Measurements from ENCODE around the gene FAR2.

The FAR2 gene

DNA sequence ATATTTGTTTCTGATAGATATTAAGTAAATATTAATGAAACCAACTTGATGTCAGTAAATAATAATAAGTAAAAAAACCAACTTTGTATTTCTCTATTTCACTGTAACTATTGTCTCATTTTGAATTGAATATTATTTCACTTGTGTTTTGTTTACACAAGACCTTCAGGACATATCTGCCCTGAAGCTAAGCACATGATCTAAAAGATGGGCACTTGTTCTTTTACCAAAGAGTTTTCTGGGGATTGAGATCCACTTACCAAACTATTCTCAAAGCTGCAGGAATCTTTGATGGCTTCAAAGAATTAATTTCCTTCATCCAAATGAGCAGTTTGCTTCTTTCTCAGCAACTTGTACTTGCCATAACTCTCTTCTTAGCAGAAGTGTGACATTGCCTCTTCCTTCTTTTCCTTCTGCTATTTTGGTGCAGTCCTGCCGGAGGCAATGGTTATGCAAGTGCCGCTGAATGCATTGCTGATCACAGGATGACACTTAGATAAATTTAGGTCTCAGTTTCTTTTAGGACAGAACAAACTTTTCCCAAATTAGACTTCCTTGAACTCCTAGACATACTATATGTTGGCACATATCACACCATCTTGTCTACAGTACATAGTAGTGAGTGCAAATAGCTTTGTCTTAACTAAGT, 9.2 kb downstream of the FAR2 start:
- TF ChIP-seq GABPA (IDR thresholded peaks at IDR 0.05; ENCODE audit: low read depth), result no peak
- TF ChIP-seq POLR2AphosphoS5 (IDR thresholded peaks at IDR 0.05; ENCODE audit: low read depth), result 0 out of 2 replicates have a peak, but pooled peaks have one; percentile 24
- TF ChIP-seq REST (IDR thresholded peaks at IDR 0.05; ENCODE audit: insufficient replicate concordance, low read depth), result peak; percentile 18
- TF ChIP-seq, protein P1, sequence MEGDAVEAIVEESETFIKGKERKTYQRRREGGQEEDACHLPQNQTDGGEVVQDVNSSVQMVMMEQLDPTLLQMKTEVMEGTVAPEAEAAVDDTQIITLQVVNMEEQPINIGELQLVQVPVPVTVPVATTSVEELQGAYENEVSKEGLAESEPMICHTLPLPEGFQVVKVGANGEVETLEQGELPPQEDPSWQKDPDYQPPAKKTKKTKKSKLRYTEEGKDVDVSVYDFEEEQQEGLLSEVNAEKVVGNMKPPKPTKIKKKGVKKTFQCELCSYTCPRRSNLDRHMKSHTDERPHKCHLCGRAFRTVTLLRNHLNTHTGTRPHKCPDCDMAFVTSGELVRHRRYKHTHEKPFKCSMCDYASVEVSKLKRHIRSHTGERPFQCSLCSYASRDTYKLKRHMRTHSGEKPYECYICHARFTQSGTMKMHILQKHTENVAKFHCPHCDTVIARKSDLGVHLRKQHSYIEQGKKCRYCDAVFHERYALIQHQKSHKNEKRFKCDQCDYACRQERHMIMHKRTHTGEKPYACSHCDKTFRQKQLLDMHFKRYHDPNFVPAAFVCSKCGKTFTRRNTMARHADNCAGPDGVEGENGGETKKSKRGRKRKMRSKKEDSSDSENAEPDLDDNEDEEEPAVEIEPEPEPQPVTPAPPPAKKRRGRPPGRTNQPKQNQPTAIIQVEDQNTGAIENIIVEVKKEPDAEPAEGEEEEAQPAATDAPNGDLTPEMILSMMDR (IDR thresholded peaks at IDR 0.05; ENCODE audit: insufficient read depth, low read length), result no peak
- peak; percentile 82 for TF ChIP-seq SPI1 (IDR thresholded peaks at IDR 0.05; ENCODE audit: borderline replicate concordance, low read depth)
- peak overlapping the region; percentile 58 for H3K27ac ChIP-seq (replicated peaks)
- peak overlapping the region; percentile 16; the same call in 1 of the 2 replicates for H3K4me3 ChIP-seq (replicated peaks; ENCODE audit: insufficient read depth, low read length)
- H3K27me3 ChIP-seq (ENCODE audit: insufficient read depth, poor library complexity, severe bottlenecking), result no peaks in the 10 kb centered on the region
- DNase-seq (ENCODE audit: low read depth in 1 of 2, low spot score in 1 of 2), result peak; percentile 41 to 82

- Histone ChIP-seq H3K27me3 (ENCODE audit: insufficient read depth, poor library complexity, severe bottlenecking) (no peaks in the 10 kb centered on the region), H3K27ac (replicated peaks) (peak overlapping the region; percentile 58), H3K4me3 (replicated peaks; ENCODE audit: insufficient read depth, low read length) (no peak overlapping the region)
- DNase-seq (ENCODE audit: low read depth in 1 of 2, low spot score in 1 of 2), result no peak
- TF ChIP-seq SPI1 (IDR thresholded peaks at IDR 0.05; ENCODE audit: borderline replicate concordance, low read depth) (peak; percentile 7; the same call in 1 of the 2 replicates), POLR2AphosphoS5 (IDR thresholded peaks at IDR 0.05; ENCODE audit: low read depth) (no peak)
These were observed 10.6 kb downstream of the FAR2 start for GRCh38 chr12:29159661-29160060.

GRCh38 chr12:29160230-29160629, 11.2 kb downstream of the FAR2 start:
- TF ChIP-seq POLR2AphosphoS5 (IDR thresholded peaks at IDR 0.05; ENCODE audit: low read depth), result no peak
- TF ChIP-seq GABPA (IDR thresholded peaks at IDR 0.05; ENCODE audit: low read depth), result peak; percentile 53; the same call in 1 of the 2 replicates
- peak; percentile 53 to 63 for DNase-seq (ENCODE audit: low read depth in 1 of 2, low spot score in 1 of 2)

GRCh38 chr12:29163146-29163545, 14.1 kb downstream of the FAR2 start:
- peak overlapping the region; percentile 82 for H3K27ac ChIP-seq (replicated peaks)
- H3K27me3 ChIP-seq (ENCODE audit: insufficient read depth, poor library complexity, severe bottlenecking), result no peaks in the 10 kb centered on the region
- TF ChIP-seq, protein P1 (IDR thresholded peaks at IDR 0.05; ENCODE audit: insufficient read depth, low read length), result no peak
- TF ChIP-seq REST (IDR thresholded peaks at IDR 0.05; ENCODE audit: insufficient replicate concordance, low read depth) (no peak), GABPA (IDR thresholded peaks at IDR 0.05; ENCODE audit: low read depth) (no peak), SPI1 (IDR thresholded peaks at IDR 0.05; ENCODE audit: borderline replicate concordance, low read depth) (no peak), POLR2AphosphoS5 (IDR thresholded peaks at IDR 0.05; ENCODE audit: low read depth) (no peak)
- no peak overlapping the region for H3K4me3 ChIP-seq (replicated peaks; ENCODE audit: insufficient read depth, low read length)
- no peak for DNase-seq (ENCODE audit: low read depth in 1 of 2, low spot score in 1 of 2)

More at GRCh38 chr12:29160230-29160629, 11.2 kb downstream of the FAR2 start:
- H3K27me3 ChIP-seq (ENCODE audit: insufficient read depth, poor library complexity, severe bottlenecking), result no peaks in the 10 kb centered on the region
- H3K4me3 ChIP-seq (replicated peaks; ENCODE audit: insufficient read depth, low read length), result no peak overlapping the region
- H3K27ac ChIP-seq (replicated peaks), result peak overlapping the region; percentile 58

Measured in HL-60 (cell line).